ENCODE measurements around the gene SCTR.

Gene SCTR

DNA sequence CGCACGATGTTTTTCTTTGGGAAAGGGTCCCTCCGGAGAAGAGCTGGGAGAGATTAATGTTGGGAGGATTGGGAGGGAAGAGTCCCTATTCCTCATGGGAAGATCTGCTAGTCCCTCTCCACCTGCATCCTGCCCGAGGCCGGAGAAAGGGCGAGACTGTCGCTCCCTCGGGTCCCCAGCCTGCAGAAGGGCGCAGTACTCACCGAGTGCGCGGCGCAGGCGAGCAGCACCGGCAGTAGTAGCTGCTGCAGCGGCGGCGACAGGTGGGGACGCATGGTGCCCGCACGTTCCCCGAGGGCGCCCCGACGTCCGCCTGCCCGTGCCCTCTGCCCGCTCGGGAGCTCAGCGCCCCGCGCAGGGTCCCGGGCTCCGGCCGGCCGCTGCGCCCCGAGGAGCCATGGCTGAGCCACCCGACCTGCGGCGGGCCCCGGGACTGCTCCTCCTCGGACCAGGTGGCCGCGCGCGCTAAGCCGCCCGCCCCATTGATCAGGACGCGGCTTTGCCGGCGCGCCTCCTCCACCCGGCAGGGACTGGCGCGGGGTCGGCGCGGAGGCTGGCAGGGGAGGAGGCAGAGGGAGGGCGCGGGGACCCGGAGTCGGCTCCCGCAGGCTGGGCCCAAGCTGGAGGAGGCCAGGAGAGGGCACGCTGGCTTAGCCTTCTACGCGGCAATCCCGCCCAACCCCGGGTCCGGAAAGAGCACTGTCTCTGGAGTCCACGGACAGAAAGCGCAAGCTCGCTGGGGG lies at the start of gene SCTR:
SCTR (minus strand) TSS at position 532 of the 743 bp plus-strand sequence; CDS start at position 275, 257 bp downstream.
- peak; percentile 8 for DNase-seq

DNA sequence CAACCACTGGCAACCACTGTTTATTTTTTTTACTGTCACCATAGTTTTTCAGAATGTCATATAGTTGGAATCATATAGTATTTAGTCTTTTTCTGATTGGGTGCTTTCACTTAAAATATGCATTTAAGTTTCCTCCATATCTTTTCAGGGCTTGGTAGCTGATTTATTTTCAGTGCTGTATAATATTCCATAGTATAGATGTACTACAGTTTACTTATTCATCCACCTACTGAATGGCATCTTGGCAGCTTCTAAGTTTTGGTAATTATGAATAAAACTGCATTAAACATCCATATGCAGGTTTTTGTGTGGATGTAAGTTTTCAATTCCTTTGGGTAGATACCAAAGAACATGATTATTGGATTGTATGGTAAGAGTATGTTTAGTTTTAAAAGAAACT lies 43.0 kb upstream of the SCTR start:
- no peak for DNase-seq

DNA sequence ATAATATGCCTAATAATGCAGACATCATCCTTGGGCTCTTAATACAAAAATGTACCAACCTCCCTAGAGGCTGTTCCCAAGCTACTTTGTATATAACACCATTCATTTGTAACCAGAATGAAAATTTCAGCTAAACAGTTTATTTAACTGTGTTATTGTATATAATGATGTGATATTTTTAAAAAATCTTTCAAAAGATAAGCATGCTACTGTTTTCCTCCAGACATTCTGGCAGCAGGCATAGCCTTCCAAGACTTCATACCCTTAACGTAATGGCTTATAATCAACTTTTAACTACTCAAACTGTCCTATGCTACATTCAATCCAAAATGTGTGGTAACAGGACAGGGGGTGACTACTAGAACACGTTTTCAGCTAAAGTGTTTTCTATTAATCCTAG lies 41.2 kb upstream of the SCTR start:
- no peak for DNase-seq

DNA sequence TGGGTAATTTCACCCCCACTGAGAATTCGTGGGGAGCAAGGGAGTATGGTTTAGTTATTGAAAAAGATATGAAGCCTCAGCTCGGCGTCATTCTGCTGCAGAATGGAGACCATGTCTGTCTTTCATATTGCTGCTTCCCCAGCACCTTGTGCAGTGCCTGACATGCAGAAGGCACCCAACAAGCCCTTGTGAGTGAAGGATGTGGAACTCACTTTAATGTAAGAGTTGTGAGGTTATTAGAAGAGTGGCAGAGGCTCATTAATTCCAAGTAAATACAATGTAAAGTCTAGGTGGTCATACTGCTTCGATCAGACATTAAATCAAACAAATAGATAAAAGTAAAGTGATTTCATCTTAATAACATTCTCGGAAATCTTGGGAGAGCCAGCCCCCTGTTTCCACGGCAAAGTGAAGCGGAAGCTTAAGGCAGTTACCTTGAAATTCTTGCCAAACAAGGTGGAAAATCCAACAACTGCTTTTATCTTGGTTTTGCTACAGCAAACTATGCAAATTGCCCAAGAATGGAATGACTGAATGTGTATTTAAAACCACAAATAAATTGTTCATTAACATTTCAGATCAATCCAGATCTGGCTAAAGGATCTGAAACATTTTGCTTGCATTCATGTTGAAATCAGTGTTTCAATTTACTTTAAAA lies 29.5 kb upstream of the SCTR start:
- DNase-seq: no peak

DNA sequence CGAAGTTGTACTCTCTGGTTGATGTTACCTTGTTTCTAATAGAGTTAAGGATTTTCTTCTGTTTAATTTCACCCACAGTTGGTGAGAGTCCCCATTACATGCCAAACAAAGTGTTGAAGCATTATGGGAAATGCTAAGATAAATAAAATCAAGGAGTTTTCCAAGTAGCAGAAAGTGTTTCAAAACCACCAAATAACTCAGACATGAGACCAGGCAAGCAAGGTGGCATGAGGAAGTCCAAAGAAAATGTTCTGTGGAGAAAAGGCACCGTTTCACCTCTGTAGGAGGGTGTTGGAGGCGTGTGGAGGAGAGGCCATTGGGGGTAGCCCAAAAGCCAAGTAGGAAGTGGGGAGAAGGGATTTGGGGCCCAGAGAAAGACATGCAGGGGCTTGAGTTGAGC lies 28.6 kb upstream of the SCTR start:
- no peak for DNase-seq

DNA sequence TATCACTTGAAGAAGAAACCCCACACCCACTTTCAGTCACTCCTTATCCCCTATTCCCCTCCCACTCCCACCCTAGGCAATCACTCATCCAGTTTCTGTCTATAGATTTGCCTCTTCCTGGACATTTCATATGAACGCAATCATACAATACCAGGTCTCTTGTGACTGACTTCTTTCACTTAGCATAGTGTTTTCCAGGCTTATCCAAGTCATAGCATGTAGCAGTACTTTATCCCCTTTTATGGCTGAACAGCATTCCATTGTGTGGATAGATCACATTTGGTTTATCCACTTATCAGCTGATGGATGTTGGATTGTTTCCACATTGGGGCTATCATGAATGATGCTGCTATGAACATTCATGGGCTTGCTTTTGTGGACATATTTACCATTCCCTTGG lies 26.6 kb upstream of the SCTR start:
- DNase-seq: no peak

DNA sequence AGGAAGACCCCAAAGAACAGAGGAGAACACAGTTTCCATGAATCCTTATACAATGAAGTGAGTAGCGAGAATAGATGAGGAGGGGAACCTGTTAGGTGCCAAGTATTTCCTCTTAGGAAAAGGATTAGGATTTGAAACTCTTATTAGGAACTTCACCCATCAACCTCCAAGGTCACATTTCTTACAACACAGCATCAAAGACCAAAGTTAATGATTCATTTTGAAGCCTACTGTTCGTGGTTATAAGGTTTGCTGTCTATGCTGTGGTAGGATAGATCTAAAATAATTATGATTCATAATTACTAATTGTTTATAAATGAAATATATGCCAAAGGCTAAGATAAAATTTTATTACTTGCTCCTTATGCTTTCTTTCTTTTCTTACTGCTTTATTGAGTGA lies 26.1 kb upstream of the SCTR start:
- no peak for DNase-seq

DNA sequence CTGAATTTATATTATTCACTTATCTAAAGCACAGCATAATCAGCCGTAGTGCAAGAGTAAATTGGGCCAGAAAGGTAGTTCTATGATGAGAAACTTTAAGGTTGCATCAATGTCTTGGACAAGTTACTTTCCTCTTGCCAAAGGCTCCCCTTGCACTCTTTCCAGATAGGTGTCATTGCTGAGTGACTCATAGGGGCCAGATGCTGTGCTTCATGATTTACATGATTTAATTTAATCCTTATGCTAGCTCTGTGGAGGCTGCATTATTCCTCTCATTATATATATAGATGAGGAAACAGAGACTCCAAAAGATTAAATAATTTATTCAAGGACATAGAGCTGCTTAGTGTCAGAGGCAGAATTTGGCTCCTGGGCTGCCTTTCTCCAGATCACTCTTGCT lies 25.0 kb upstream of the SCTR start:
- DNase-seq: no peak

DNA sequence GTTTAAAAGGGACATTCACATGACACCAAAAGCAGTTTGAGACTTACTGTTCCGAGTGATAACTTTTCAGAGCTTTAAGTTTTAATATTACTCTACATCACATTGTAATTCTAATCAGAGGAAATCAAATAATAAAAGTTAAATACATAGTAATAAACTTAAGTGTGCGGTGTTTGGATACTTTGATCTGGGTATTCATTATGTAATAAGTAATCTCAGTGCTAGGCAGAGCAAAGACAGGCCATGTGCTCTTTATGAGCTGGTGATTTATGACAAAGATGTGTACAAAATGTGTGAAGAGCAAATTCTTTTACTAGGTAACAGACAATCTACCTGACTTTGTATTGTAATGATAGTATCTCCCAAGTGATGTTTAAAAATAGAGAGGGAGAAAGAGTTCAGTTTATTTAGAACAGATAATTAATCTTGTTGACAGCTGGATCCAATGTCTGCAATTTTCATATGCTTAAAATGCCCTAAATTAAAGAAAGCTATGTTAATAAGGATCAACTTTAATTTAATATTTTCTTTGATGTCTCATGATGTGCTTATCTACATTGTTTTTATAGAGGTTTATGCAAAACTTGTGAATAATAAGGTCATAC lies 24.3 kb upstream of the SCTR start:
- no peak for DNase-seq

DNA sequence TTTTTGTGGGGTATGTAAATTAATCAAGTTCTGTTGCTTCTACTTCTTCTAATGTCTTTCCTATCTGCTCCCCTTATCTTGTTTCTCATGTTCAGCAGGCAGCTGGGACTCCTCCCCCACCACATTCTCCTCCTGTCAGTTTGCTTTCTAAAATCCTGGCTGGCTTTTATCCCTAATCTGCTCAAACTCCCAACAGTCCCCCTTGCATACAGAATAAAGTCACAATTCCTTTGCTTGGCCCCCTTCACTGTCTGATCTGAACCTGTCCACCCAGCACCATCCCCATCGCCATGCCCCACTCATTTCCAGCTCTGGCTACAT lies 22.1 kb upstream of the SCTR start:
- no peak for DNase-seq

DNA sequence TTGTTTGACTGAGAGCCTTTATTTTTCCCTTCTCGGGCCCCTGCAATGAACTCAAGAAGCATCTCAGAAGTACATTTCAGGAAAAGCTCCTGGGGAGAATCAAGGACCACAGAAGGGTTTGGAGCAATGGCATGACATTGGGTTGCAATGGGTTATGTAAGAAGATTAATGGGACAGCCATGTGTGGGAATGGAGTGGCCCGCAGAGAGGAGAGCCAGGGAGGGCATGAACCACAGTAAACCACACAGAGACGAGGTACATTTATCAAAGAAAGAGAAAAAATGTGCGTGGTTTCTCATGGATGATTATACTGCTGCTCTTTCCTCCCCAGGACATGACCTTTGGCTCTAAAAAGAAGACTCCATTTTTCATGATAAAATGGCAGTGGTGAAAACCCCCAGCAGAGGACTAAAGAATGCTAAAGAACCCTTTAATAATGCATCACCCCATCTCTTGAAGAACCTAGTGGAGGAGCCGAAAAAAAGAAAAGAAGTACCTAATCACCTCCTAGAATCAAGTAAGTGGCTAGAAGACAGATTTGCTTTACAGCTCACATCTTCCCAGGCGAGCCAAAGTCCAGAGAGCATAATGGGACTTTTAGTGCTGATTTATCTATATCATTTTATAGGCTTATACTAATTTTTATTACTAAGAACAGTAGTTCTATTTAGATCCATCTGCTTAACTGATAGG lies 21.6 kb upstream of the SCTR start:
- no peak for DNase-seq

DNA sequence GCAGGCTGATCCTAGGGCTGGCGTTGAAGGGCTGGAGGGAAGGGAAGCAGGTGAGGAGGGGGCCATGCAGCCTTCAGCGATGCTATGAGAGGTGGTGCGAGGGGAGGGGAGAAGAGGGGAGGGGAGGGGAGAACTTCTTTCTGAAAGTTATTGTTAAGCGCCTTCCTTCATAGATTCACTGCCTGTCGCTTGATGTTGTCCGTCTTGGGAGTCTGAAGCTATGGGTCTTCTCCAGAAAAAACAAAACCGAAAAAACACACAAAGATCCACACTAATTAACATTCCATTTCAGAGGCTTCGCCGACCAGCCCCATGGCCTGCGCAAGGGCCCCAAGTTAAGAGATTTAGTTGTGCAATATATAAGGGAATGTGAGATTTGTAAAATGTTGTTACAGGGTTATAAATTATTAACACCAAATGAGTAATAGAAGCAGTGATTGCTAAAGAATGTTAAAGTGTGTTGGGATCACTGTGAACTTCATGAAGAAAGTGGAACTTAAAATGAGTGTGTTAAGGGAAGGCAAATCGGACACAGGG lies 20.7 kb upstream of the SCTR start:
- no peak for DNase-seq

DNA sequence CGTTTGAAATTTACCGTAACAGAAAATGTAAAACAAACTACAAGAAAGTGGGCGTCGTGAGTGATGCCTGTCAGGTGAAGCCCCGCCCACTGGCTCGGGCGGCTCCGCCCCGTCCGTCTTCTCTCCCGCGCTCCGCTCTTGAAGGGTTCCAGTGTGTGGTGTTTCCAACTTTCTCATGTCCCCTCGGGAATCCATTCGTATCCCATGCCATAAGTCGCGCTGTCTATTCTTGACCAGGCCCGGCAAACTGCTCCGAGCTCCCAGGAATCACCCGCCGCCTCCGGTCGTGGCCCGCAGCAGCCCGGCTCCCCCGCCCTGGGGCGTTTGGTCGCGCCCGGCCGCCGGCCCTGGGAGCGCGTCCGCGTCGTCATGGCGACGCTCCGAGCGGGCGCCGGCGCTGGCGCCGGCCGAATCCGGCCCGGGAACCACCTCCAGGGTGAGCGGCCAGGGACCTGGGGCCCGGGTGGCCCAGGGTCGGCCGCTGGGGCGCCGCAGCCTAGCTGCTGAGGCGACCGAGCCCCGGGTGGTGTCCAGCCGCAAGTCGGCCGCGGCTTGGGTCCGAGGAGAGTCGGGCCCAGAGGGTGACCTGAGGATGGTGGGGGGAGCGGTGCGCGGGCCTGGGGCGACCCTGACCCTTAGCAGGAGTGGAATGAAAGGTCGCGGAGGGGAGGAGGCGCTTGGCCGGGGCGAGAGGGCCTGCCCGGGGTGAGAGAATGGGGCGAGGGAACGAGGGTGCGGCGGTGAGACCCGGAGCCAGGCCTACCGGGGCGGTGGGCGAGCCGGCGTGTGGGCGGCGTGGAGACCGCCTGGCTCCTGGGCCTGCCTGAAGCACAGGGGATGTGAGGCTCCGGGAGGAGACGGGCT lies 20.0 kb upstream of the SCTR start, which contains the start of gene CFAP221:
CFAP221 (plus strand) TSS at position 375 of the 864 bp plus-strand sequence. CDS start 1,683 bp downstream, outside the sequence.
- peak; percentile 37 for DNase-seq

DNA sequence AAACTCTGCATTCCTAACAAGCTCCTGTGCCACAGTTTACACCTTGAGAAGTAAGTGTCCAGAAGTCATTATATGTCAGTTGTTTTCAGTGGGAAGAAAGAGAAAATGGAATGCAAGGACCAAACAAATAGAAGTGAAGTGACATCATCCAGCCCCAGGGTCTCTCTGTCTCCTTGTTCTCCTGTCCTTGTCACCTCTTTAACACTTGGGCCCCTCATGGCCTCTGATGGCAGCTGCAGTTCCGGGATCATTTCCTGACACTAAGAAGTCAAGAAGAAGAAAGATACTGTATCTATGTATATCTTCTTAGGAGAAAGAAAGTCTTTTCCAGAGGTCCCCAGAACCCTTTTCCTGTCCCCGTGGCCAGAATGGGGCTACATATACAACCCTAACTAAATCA lies 17.2 kb upstream of the SCTR start:
- DNase-seq: no peak

DNA sequence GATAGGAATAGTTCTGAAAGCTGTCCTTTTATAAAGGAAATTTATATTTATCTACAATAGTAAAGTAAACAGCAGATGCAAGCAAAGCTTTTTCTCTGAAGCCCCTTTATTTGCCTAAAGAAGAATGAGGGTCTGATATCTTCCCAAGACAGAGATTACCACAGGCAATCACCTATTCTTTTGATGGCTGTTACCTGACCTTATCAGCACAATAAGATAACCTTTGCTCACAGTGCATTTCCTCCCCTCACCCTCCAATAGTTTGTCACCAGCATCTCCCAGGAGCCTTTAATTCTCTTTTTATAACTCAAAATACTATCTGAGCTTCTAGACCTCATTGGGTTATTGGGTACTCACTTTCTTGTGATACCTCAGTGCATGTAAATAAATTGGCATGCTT lies 13.5 kb upstream of the SCTR start:
- no peak for DNase-seq

DNA sequence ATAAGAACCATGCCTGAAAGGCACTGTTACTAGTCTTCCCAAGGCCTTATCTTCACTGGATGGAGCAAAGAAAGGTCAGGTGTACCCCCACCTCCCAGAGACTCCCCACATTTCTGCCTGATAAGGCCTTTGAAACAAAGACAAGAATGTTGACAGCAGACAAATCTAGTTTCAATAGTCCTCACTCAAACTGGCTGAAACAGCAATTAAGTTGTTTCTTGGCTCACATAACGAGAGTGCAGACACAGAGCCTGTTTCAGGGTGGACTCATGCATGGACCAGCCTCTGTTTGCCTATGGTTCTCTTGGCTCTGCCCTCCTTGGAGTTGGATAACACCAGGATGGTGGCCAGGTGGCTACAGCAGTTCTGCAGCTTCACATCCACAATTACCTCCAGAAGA lies 12.4 kb upstream of the SCTR start:
- DNase-seq: no peak

DNA sequence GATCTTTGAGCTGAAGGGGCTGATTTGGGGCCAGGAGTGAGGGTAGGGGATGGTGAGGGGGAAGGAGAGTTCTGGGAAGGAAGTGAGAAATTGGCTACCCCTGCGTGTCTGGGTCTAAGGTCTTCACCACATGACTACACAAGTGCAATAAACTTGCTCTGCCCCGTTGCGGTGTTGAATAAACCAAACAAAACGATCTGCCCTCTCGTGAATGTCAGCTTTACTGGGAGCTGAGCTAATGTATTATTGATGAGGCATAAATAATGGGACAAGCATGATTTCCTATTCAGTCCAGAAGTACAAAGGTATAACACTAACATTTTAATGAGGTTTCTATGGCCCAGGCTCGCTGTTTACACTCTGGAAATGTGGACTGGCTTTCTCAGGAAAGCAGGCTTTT lies 11.9 kb upstream of the SCTR start:
- DNase-seq: no peak

DNA sequence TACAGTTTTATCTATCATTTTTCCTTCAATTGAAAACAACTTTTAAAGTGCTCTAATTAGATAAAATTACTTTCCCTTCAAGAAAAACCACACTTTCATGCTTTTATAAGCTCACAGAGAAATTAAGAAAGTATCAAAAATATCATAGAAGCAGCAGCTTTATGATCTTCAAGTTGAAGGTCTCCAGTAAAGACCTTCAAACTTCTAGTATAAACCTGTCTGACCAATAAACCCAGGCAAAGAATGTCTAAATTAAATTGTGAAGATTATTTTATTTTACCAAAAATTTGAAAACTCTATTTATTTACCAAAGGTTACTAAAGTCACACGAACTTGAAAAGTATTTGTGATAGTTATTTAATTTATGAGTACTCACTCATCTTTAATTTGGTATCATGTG lies 9.3 kb upstream of the SCTR start:
- no peak for DNase-seq

DNA sequence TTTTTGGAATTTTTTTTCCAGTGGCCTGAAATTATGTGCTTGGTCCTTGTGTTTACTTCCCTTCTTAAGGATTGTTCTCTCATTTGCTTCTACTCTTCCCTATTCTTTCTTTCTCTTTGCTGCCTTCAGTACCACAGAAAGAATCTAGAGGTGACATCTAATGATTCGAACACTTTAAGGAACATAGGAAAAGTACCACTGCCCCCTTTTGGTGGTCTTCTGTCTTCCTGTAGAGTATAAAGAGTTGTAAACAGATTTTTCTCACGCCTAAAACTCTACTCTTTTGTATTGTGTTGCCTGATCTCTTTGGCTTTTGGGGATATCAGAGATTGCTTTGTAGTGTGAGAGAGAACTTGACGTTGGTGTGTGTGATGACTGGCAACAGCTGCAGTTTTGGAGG lies 7.0 kb upstream of the SCTR start:
- DNase-seq: no peak

DNA sequence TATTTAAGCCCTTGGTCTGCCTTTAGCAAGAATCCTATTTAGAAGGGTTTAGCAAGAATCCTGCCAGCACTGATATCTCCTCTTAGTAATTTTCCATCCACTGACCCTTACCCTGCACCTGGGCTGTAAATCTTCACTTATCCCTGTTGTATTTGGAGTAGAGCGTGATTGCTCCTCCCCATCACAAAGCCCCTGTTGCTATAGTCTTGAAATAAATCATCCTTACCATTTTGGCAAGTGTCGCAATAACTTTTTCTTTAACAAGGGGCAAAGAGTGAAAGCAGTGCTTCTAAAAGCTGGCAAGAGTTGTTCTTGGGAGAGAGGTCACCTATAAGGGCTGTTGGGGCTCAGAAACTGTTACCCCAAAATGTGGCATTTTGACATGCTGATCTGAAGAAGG lies 3.7 kb upstream of the SCTR start:
- DNase-seq: no peak

DNA sequence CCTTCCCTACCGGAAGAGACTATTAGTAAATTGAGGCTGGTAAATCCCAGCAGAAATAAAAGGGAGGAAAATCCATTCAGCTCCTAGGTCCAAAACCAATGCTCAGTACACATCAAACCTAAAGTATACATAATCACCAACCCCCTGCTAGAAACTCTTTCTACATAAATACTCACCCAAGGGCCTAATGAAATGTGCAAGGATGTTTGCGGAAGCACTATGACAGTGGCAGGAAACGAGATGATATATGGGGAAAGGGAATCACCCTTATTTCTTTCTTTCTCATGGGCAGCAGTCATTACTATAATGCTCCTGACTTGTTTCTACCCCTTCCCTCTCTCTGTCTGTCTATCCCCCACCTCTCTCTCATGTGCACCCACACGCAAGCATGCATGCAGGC lies 1.3 kb upstream of the SCTR start:
- DNase-seq: no peak

DNA sequence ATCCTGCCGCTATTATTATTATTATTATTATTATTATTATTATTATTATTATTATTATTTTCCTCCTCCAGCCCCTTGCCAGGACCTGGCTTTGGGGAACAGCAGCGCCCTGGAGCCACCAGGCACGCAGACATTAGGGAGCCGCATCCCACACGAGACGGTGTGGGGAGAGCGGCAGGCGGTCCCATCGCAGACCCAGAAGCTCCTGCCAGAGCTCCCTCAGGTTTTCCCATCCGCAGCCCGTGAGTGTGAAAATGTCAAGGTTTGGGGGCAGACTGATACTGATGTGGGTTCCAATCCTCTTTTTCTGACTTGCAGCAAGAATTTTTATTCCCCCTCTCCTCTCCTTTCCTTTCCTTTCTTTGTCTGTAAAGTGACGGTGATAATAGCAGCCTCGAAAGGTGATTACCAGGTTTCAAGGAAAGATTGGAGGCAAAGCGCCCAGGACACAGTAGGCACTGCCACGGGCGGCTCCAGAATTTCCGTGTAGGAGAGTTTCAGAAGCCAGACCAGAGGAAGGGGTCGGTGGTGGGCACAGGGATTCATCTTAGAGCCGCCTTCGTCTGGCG lies 816 bp downstream of the SCTR start:
- no peak for DNase-seq

All from NCI-H1105 (cell line).